ENCODE results near the gene RBM8A. TPM values are rescaled to one million over a fixed set of nuclear protein-coding genes. Genes with fewer than 3 reads are reported as not detected.

Gene RBM8A
- total RNA-seq, 1 donor from 2014 or later: 360 TPM

- no peak for TF ChIP-seq CTCF (conservative IDR thresholded peaks at IDR 0.05; ENCODE audit: low read depth, low read length)
- H3K4me3 ChIP-seq (ENCODE audit: low read depth, low read length): peak overlapping the region; percentile 86
- no peak for DNase-seq (ENCODE audit: low read depth)
Measured at GRCh38 chr1:145965119-145965744, 37.9 kb upstream of the RBM8A start.

- peak within 1 kb of the TSS; percentile 86 for H3K4me3 ChIP-seq (ENCODE audit: low read depth, low read length)
- TF ChIP-seq CTCF (conservative IDR thresholded peaks at IDR 0.05; ENCODE audit: low read depth, low read length): no peak
- DNase-seq (ENCODE audit: low read depth): peak; percentile 70
Measured at GRCh38 chr1:145964328-145965118, 37.2 kb upstream of the RBM8A start, which contains the start of the genes ANKRD34A and POLR3GL. ANKRD34A (minus strand) TSS chr1:145964575; CDS start chr1:145961759, 2,816 bp downstream. POLR3GL (plus strand) TSS chr1:145964690; CDS start chr1:145974866, 10,176 bp downstream.

- TF ChIP-seq CTCF (conservative IDR thresholded peaks at IDR 0.05; ENCODE audit: low read depth, low read length): no peak
- DNase-seq (ENCODE audit: low read depth): no peak
Measured at GRCh38 chr1:145963265-145964019, 36.2 kb upstream of the RBM8A start.

GRCh38 chr1:145962157-145963102 is 35.1 kb upstream of the RBM8A start:
- no peak for DNase-seq (ENCODE audit: low read depth)
- TF ChIP-seq CTCF (conservative IDR thresholded peaks at IDR 0.05; ENCODE audit: low read depth, low read length): no peak
- peak overlapping the region; percentile 78 for H3K4me3 ChIP-seq (ENCODE audit: low read depth, low read length)

More at GRCh38 chr1:145963265-145964019, 36.2 kb upstream of the RBM8A start:
- H3K4me3 ChIP-seq (ENCODE audit: low read depth, low read length): peak overlapping the region; percentile 86

- no peak for DNase-seq (ENCODE audit: low read depth)
- no peak for TF ChIP-seq CTCF (conservative IDR thresholded peaks at IDR 0.05; ENCODE audit: low read depth, low read length)
- peak overlapping the region; percentile 78 for H3K4me3 ChIP-seq (ENCODE audit: low read depth, low read length)
Measured at GRCh38 chr1:145961425-145962156, 34.3 kb upstream of the RBM8A start.
